K562 (cell line): ENCODE measurements around the gene PTPMT1. TPM values are rescaled to one million over a fixed set of nuclear protein-coding genes. Genes with fewer than 3 reads are reported as not detected.

ENCODE experiments used
- ATAC-seq: fragments of 200-7000 bp; cut with Tn5 transposase; 3 replicates; pipeline ENCODE4 v1.9.1; 2020; ENCODE audit warnings: moderate library complexity
- BruUV-seq: library from RNA; stranded (reverse); fragments of 400-500 nt; replicated peaks from 2 replicates; lab custom pipeline; 2021; lab: Mats Ljungman, UMichigan
- CTCF ChIA-PET: fragments of 300-600 bp; formaldehyde crosslinking; extraction: SDS; loops from one replicate; lab custom pipeline; 2021; ENCODE audit warnings: low intra/inter-chr PET ratio; lab: Yijun Ruan, JAX
- POLR2A ChIA-PET: fragments of 300-600, 350-650 bp; sonication (Branson Sonifier 250); formaldehyde crosslinking; extraction: SDS; loops from one replicate; lab custom pipeline; 2021; ENCODE audit warnings: antibody characterized with exemption, inconsistent platforms; lab: Yijun Ruan, JAX
- DNase-seq, 4 experiments: peaks; one replicate each; pipeline versions ENCODE4 v3.0.0 to v3.0.0-alpha.2; 2011 to 2018; ENCODE audit warnings: low spot score in 3 of 4, mixed read lengths in 3 of 4; ENCODE audit errors: extremely low read depth in 1 of 4
- FAIRE-seq: peaks from 2 replicates; lab custom pipeline; 2011; peaks lifted over from hg19 to GRCh38; lab: Jason Lieb, UNC
- H2AFZ ChIP-seq: 2 replicates; pipeline ENCODE4 v1.6.0; 2011; ENCODE audit warnings: low read depth, low read length, control low read depth, inconsistent platforms
- H3K27ac ChIP-seq: fragments of 200-600 bp; 3 replicates; pipeline ENCODE4 v1.8.0; 2011; ENCODE audit warnings: low read depth, mild to moderate bottlenecking, control low read depth, inconsistent platforms, low read length, moderate library complexity, mixed read lengths; ENCODE audit errors: extremely low read depth
- H3K27me3 ChIP-seq, 2 experiments: fragments of 300-600 bp in 1 of 2; 2 replicates in 1 of 2; 3 replicates in 1 of 2; pipeline versions ENCODE4 v1.6.0 to v1.8.0; 2011; ENCODE audit warnings: inconsistent platforms in 2 of 2, low read length in 2 of 2, mild to moderate bottlenecking in 1 of 2, mixed read lengths in 1 of 2, moderate library complexity in 1 of 2; ENCODE audit not compliant: control insufficient read depth in 2 of 2, insufficient read depth in 2 of 2
- H3K36me3 ChIP-seq: fragments of 300-600 bp; 3 replicates; pipeline ENCODE4 v1.8.0; 2011; ENCODE audit warnings: mild to moderate bottlenecking, low read length, inconsistent platforms; ENCODE audit not compliant: control insufficient read depth, insufficient read depth
- H3K4me1 ChIP-seq, 2 experiments: fragments of 200-600 bp in 1 of 2; replicated peaks in 1 of 2; 2 replicates in 1 of 2; 3 replicates in 1 of 2; pipeline versions ENCODE4 v1.5.1 to v1.8.0; 2011; ENCODE audit warnings: inconsistent platforms in 2 of 2, low read length in 2 of 2, mild to moderate bottlenecking in 1 of 2, mixed read lengths in 1 of 2, moderate library complexity in 1 of 2; ENCODE audit not compliant: control insufficient read depth in 2 of 2, insufficient read depth in 2 of 2
- H3K4me2 ChIP-seq: 2 replicates; pipeline ENCODE4 v1.6.1; 2011; ENCODE audit warnings: low read length, control low read depth, inconsistent platforms, mixed read lengths; ENCODE audit not compliant: insufficient read depth
- H3K4me3 ChIP-seq: fragments of 200-600 bp; sonication (generic), shearing (Covaris generic); 2 replicates; pipeline ENCODE4 v1.5.1; 2016; ENCODE audit warnings: control low read depth, inconsistent platforms
- H3K79me2 ChIP-seq: fragments of 200-600 bp; 3 replicates; pipeline ENCODE4 v1.8.0; 2011; ENCODE audit warnings: low read length, inconsistent platforms; ENCODE audit not compliant: control insufficient read depth, insufficient read depth
- H3K9ac ChIP-seq, 2 experiments: 2 replicates each; pipeline versions ENCODE4 v1.6.0 to v1.6.1; 2011; ENCODE audit warnings: low read depth in 2 of 2, low read length in 2 of 2, control low read depth in 1 of 2, inconsistent platforms in 1 of 2, mild to moderate bottlenecking in 1 of 2, mixed read lengths in 1 of 2; ENCODE audit not compliant: insufficient read depth in 1 of 2
- H3K9me1 ChIP-seq: one replicate; pipeline ENCODE4 v1.6.0; 2011; ENCODE audit warnings: inconsistent platforms, mild to moderate bottlenecking, low read length, moderate library complexity; ENCODE audit not compliant: control insufficient read depth, insufficient read depth
- H3K9me3 ChIP-seq: replicated peaks from 2 replicates; pipeline ENCODE4 v1.5.1; 2011; ENCODE audit warnings: low read depth, low read length, inconsistent platforms; ENCODE audit not compliant: control insufficient read depth, insufficient read depth
- H4K20me1 ChIP-seq: replicated peaks from 2 replicates; pipeline ENCODE4 v1.6.1; 2011; ENCODE audit warnings: low read length, inconsistent platforms, mixed read lengths; ENCODE audit not compliant: control insufficient read depth, insufficient read depth
- XRCC3 ChIP-seq: fragments of 450-650 bp; IDR thresholded peaks from 2 replicates; pipeline ENCODE4 v1.6.1; 2017; ENCODE audit warnings: mild to moderate bottlenecking, moderate library complexity
- whole genome bisulfite sequencing: fragments of 100-300 bp; shearing (Covaris generic); methylation state at CpG from one replicate; pipeline ENCODE4 v1.1.6; 2016; ENCODE audit warnings: low coverage, mixed read lengths; ENCODE audit not compliant: insufficient coverage; ENCODE audit errors: missing lambda C conversion rate; 5-methylcytosine and 5-hydroxymethylcytosine counted together
- in situ Hi-C: fragments of 300-500 bp; cut with MboI; formaldehyde crosslinking; loops from 4 replicates; pipeline ENCODE4 v1.15.0; 2018; ENCODE audit warnings: inconsistent platforms, mixed read lengths
- intact Hi-C: fragments of 100-400 bp; cut with micrococcal nuclease; formaldehyde crosslinking; loops from 2 replicates; pipeline ENCODE4 v1.14.2; 2022
- polyA plus RNA-seq, 8 experiments: library from polyadenylated mRNA; depleted of rRNA in 4 of 8; stranded (reverse) in 5 of 8; unstranded in 3 of 8; fragments of >200 nt; fragmentation: Nextera tagmentation in 2 of 8; fragmentation: Illumina TruSeq in 1 of 8; extraction: Ambion mirVana in 2 of 8; extraction: Trizol in 1 of 8; gene quantifications; 2 replicates each; pipeline versions ENCODE4 v1.2.1 to v1.2.3, GENCODE V29; 2011 to 2014; ENCODE audit warnings: inconsistent platforms in 1 of 8, missing spikeins in 1 of 8
- total RNA-seq, 7 experiments: library from RNA; depleted of rRNA in 6 of 7; stranded (reverse); fragments of >200 nt in 6 of 7; fragmentation: Illumina TruSeq in 2 of 7; extraction: Trizol in 2 of 7; gene quantifications; 2 replicates each; pipeline versions ENCODE4 v1.2.1 to v1.2.3, GENCODE V29; 2011 to 2021; ENCODE audit warnings: low replicate concordance in 1 of 7
- TF ChIP-seq, protein P1 (sequence below): sonication (generic); formaldehyde crosslinking; IDR thresholded peaks from 2 replicates; pipeline ENCODE4 v1.8.1; 2023; ENCODE audit warnings: mild to moderate bottlenecking, missing genetic modification reagents

Gene PTPMT1
- total and polyA plus RNA-seq, 9 of the 15 experiments (the other 6 are each of a cell fraction or from before 2014, with no cell fraction given) = 10.4 to 140 (median 67.2) TPM

DNA sequence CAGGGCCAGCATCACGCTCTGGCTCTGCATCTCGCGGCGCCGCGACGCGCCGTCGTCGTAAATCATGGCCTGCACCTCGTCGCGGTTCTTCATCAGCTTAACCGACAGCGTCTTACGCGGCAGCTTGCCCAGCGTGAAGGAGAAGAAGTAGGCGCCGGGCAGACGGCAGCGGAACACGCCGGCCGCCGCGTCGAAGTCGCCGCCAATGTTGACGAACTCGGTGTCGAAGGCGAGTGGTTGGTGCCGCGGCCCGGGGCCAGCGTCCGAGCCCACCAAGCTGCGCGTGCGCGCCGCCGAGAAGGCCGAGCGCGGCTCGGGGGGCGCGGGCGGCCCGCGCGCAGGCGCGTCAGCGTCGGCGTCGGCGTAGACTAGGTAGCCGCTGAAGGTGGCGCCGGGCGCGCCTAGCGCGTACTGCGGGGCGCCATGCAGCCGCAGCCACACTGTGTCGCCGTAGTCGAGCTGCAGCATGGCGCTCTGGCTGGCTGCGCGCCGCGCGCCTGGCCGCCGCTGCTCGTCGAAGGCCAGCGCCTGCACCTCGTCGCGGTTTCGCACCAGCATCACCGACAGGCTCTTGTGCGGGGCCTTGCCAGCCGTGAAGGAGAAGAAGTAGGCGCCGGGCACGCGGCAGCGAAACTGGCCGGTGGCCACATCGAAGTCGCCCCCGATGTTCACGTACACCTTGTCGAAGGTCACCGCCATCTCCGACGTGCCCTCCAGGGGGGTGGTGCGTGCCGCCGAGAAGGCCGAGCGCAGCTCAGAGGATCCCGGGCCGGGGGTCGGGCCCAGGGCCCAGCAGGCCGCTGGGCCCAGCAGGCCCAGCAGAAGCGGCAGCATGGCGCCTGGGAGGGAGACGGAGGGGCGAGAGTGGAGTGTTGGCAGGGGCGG is 24.8 kb downstream of the PTPMT1 start:
- H3K9ac ChIP-seq = no peak overlapping the region
- CTCF ChIA-PET = no interaction called here
- FAIRE-seq (no peak), DNase-seq (no peak), ATAC-seq (no peak)
- H3K9me1 ChIP-seq = peaks cover 3% of the 10 kb centered on the region
- WGBS = 95% methylated on average over 53 of the region's 122 CpGs
- in situ Hi-C loops = no loop called here
- no peak overlapping the region for H3K4me3 ChIP-seq
- H2AFZ ChIP-seq = no peak overlapping the region
- POLR2A ChIA-PET = no interaction called here
- no peaks in the 10 kb centered on the region for H4K20me1 ChIP-seq
- no peaks in the 10 kb centered on the region for H3K9me3 ChIP-seq
- no peak overlapping the region for H3K27ac ChIP-seq
- no peaks in the 10 kb centered on the region for H3K79me2 ChIP-seq
- peaks cover under 1% of the 10 kb centered on the region; the same call in 1 of the 3 replicates for H3K36me3 ChIP-seq
- no TSS peak for BruUV-seq
- intact Hi-C loops = no loop called here
- no peak overlapping the region for H3K4me2 ChIP-seq
- no peak for TF ChIP-seq XRCC3
- TF ChIP-seq, protein P1, sequence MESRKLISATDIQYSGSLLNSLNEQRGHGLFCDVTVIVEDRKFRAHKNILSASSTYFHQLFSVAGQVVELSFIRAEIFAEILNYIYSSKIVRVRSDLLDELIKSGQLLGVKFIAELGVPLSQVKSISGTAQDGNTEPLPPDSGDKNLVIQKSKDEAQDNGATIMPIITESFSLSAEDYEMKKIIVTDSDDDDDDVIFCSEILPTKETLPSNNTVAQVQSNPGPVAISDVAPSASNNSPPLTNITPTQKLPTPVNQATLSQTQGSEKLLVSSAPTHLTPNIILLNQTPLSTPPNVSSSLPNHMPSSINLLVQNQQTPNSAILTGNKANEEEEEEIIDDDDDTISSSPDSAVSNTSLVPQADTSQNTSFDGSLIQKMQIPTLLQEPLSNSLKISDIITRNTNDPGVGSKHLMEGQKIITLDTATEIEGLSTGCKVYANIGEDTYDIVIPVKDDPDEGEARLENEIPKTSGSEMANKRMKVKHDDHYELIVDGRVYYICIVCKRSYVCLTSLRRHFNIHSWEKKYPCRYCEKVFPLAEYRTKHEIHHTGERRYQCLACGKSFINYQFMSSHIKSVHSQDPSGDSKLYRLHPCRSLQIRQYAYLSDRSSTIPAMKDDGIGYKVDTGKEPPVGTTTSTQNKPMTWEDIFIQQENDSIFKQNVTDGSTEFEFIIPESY = peak; percentile 83; the same call in 1 of the 2 replicates
- peaks cover 0 to 21% of the 10 kb centered on the region in 2 experiments; a peak in 2 of 5 replicates for H3K4me1 ChIP-seq
- H3K27me3 ChIP-seq = peaks cover 21 to 29% of the 10 kb centered on the region in 2 experiments
